Breast epithelium (tissue), 3 donors: Measurements from ENCODE around the gene AGFG1.

ENCODE experiments used
- CTCF ChIP-seq, 3 donors: fragments of 450-650 bp; IDR thresholded peaks; one replicate each; pipeline ENCODE4 v1.5.1; 2016 to 2017; ENCODE audit warnings: antibody characterized with exemption in 3 of 3, mild to moderate bottlenecking in 3 of 3, moderate library complexity in 3 of 3
- POLR2A ChIP-seq: fragments of 450-650 bp; IDR thresholded peaks from one replicate; pipeline ENCODE4 v1.6.1; 2016; ENCODE audit warnings: antibody characterized with exemption, mild to moderate bottlenecking, moderate library complexity
- POLR2AphosphoS5 ChIP-seq, 3 donors: sonication (generic); formaldehyde crosslinking; IDR thresholded peaks; one replicate each; pipeline ENCODE4 v1.6.1; 2017; ENCODE audit warnings: antibody characterized with exemption in 3 of 3

GRCh38 chr2:227606476-227606875 lies 134.5 kb downstream of the AGFG1 start:
- TF ChIP-seq CTCF (IDR thresholded peaks at IDR 0.05): no peak
- TF ChIP-seq POLR2AphosphoS5 (IDR thresholded peaks at IDR 0.05): no peak
- no peak for TF ChIP-seq POLR2A
